ENCODE measurements around the gene WIPI1.
"Not testable (repeated sequence)": the region's sequence is repeated elsewhere in the genome, so short reads cannot be mapped to it uniquely, and the experiment has no call there.

The WIPI1 gene

DNA sequence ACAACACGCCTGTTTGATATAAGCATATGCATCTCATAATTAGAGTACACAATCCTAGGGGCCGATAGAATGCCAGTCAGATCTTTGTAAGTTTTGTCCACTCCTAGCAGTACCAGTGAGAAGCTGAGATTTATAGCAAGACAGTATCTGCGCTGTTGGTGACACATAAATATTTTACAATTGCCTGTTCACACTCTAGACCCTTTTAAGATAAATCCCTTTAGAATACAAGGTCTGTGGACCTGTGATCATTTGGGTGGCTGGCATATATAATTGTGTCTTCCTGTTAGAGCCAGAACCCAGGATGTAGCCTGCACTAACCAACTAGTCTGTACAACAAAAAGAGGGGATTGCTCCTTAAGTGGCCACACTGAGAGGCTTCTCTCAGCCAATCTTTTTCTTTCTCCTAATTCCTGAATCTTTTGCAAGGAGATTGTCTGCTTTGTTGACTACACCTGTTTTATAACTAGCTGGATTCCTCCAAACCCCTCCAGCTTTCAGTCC is 74.7 kb downstream of the WIPI1 start:
- DNase-seq: no peak

DNA sequence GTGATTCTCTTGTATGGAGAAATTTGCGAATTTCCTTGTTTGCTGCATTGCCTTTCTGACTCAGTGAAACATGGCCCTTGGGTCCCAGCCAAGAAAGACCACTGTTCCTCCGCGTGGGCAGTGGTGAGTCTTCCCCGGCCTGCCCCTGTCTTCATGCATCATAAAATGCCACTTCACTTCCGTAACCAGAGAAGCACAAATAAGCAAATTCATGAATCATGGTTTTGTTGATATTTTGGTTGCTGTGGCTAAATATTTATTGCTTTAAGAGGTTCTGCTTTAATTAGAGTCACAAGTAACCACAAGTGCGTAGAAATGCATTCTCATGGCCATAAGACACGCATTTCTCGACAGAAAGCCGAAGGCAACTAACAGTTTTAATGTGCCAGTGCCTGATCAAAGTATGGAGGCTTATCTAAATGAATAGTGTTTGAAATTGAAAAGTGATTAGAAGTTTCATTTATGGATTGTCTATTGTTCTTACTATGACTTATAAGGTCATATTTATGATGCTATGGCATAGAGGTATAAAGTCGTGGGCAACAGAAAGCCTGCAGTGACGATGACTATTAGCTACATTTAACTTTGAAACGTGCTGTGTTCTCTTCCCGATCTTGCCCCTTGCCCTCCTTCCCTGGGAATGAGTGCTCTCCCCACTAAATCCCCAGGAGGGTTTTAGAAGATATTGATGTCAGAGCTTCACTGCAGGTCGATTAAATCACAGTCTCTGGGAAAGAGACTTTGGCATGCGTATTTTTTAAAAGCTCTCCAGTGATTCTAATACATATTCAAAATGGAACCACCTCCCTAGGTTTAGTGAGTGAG is 76.0 kb downstream of the WIPI1 start:
- DNase-seq: no peak

DNA sequence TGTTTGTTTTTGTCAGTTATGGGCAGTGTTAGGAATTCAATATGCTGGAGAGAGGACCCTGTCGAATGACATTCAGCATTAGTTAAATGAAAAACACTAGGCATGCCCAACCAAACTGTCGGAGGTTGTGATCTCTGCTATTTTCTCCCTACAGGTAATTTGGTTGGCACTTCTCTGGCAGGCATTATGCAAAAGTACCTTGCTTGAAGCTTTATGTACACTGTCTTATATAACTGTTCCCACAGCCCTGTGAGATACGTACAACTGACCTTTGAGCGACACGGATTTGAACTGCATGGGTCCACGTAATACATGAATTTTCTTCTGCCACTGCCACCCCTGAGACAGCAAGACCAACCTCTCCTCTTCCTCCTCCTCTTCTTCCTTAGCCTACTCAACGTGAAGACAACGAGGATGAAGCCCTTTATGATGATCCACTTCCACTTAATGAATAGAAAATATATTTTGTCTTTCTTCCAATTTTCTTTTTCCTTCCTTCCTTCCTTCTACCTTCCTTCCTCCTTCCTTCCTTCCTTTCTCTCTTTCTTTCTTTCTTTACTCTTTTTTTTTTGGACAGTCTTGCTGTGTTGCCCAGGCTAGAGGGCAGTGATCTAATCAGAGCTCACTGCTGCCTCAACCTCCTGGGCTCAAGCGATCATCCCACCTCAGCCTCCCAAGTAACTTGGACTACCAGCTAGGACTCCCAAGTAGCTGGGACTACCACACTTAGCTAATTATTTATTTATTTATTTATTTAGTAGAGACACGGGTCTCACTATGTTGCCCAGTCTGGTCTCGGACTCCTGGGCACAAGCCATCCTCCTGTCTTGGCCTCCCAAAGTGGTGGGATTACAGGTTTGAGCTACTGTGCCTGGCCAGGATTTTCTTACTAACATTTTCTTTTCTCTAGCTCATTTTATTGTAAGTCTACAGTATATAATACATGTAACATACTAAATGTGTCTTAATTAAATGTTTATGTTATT is 77.3 kb downstream of the WIPI1 start:
- DNase-seq: no peak

DNA sequence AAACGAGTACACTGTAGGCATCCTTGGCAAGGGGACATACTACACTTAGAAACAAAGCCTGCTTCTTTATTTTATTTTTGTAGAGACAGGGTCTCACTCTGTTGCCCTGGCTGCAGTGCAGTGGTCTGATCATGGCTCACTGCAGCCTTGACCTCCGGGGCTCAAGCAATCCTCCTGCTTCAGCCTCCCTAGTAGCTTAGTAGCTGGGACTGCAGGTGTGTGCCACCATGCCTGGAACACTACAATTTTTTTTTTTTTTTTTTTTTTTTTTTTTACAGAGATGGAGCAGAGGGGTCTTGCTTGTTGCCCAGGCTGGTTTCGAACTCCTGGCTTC is 78.2 kb downstream of the WIPI1 start:
- DNase-seq: no peak

DNA sequence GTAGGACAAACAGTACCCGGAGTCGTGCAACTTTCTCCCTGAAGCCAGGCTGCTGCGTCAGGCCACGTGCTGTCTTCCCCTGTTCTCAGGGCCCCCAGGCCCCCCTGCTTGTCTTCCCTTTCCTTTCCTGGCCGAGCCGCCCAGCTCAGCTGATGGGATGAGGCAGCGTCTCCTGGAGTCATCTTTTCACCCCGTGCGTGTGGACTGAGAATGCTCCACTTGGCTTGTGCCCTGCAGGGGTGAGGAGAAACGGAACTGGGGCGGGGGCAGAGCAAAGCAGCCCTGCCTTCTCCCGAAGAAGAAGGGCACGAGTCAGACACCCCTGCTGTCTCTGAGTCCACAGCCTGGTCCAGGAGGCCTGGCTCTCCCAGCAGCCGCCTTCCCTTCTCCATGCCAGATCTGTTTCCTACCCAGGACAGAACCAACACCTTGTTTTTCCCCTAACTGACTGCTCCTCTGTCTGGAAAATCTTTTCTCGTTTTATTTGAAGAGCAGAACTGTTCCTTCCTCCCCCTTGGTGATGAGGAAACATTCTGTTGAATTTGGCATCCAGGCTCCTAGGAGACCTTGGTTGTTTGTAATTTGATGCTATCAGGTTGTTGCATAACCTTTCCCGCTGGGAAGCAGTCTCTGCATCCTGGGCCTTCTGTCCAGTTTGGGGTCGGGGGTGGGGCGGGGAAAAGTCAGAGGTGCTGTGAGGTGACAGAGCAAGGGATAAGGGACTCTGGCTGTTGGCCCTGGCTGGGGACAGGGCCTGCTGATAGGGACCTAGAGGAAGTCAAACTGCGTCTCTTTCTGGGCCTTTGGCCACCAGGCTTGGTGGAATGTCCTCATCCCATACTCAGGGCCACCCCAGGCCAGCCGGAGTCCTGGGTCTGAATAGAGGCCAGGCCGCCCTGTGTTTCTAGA is 78.8 kb downstream of the WIPI1 start:
- DNase-seq: no peak

DNA sequence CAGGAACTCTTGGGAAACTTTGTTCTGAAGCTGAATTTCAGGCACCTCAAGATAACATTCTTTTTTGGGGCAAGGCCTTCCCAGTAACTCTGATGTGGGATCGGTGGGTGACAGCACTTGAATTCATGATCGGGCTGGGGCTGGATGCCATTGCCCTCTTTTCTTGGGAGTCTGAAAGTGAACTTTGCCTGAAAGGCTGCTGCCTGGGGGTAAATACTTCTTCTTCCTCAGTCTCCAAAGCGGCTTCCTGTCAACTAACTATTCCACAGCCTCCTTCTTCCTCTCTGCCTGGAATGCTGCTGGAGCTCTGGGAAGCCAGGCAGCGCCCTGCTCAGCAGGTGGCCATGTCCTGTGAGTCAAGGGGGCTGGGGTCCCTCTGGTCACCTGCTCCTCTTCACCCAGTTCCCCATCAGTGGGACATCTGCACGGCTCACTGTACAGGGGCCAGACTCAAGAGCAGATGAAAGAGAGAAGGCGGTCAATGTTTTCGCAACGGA is 79.5 kb downstream of the WIPI1 start:
- no peak for DNase-seq

DNA sequence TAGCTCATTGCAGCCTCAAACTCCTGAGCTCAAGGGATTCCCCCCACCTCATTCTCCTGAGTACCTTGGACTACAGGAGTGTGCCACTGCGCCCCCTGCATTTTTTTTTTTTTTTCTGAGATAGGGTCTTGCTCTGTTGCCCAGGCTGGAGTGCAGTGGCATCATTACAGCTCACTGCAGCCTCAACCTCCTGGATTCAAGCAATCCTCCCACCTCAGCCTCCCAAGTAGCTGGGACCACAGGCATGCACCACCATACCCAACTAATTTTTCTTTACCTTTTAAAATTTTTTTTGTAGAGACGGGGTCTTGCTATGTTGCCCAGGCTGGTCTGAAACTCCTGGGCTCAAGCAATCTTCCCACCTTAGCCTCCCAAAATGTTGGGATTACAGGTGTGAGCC is 81.1 kb downstream of the WIPI1 start:
- DNase-seq: not testable (repeated sequence)

DNA sequence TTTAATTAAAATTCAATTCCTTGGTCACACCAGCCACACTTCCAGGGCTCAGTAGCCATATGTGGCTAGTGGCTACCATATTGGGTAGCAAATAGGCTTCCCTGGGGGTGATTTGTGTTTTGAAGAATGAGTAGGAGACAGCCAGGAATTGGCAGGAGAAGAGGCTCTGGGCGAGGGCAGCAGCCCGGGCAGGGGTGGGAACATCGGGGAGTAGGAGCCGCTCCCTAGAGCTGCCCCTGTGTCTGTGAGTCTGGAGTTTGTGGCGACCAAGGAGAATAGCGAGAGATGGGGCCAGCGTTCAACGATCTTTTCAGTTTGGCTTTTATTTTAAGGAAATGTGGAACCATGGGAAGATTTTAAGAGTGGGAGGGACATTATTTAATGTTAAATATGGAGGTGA is 81.7 kb downstream of the WIPI1 start:
- no peak for DNase-seq
